ENCODE measurements around the gene PLCD3.

DNA sequence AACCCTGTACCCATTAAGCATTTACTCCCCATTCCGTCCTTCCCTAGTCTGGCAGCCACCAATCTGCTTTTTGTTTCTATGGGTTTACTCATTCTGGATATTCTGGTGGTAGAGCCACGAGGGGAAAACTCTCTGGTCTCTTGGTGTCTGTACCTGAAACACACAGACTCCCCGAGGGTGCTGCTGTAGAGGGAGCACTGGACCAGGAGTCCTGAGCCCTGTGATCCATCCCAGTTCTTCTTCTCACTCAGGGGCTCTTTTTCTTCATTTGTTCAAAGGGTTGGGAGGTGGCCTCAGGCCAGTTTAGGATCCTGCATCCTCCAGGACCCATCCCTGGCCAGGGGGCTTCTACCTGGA is 43.4 kb upstream of the PLCD3 start:
- TF ChIP-seq, protein P1, sequence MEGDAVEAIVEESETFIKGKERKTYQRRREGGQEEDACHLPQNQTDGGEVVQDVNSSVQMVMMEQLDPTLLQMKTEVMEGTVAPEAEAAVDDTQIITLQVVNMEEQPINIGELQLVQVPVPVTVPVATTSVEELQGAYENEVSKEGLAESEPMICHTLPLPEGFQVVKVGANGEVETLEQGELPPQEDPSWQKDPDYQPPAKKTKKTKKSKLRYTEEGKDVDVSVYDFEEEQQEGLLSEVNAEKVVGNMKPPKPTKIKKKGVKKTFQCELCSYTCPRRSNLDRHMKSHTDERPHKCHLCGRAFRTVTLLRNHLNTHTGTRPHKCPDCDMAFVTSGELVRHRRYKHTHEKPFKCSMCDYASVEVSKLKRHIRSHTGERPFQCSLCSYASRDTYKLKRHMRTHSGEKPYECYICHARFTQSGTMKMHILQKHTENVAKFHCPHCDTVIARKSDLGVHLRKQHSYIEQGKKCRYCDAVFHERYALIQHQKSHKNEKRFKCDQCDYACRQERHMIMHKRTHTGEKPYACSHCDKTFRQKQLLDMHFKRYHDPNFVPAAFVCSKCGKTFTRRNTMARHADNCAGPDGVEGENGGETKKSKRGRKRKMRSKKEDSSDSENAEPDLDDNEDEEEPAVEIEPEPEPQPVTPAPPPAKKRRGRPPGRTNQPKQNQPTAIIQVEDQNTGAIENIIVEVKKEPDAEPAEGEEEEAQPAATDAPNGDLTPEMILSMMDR (IDR thresholded peaks at IDR 0.05), result no peak
- no peak for TF ChIP-seq POLR2A (IDR thresholded peaks at IDR 0.05)
- TF ChIP-seq EP300 (IDR thresholded peaks at IDR 0.05), result no peak
